GM18861 (cell line): ENCODE data around the gene ITPKB.

Source experiments
- ATAC-seq: cut with Tn5 transposase; IDR thresholded peaks from one replicate; pipeline ENCODE4 v1.9.1; 2021; ENCODE audit not compliant: unreplicated experiment

Gene ITPKB

GRCh38 chr1:226670073-226670472, 69.0 kb downstream of the ITPKB start:
- ATAC-seq: no peak

GRCh38 chr1:226668173-226668560, 70.9 kb downstream of the ITPKB start:
- no peak for ATAC-seq

GRCh38 chr1:226666692-226667091, 72.4 kb downstream of the ITPKB start:
- no peak for ATAC-seq

- no peak for ATAC-seq
Measured at GRCh38 chr1:226666164-226666506, 72.9 kb downstream of the ITPKB start.

- no peak for ATAC-seq
Measured at GRCh38 chr1:226665505-226666163, 73.4 kb downstream of the ITPKB start.

GRCh38 chr1:226664413-226665101, 74.5 kb downstream of the ITPKB start:
- ATAC-seq: no peak

- ATAC-seq: no peak
Measured at GRCh38 chr1:226663327-226663704, 75.8 kb downstream of the ITPKB start.

GRCh38 chr1:226662642-226663326, 76.3 kb downstream of the ITPKB start:
- ATAC-seq: peak; percentile 90

- ATAC-seq: no peak
Measured at GRCh38 chr1:226661965-226662364, 77.1 kb downstream of the ITPKB start.

- ATAC-seq: no peak
Measured at GRCh38 chr1:226661271-226661670, 77.8 kb downstream of the ITPKB start.

GRCh38 chr1:226660410-226661182, 78.5 kb downstream of the ITPKB start:
- no peak for ATAC-seq

- no peak for ATAC-seq
Measured at GRCh38 chr1:226659641-226660040, 79.4 kb downstream of the ITPKB start.

GRCh38 chr1:226659136-226659535, 79.9 kb downstream of the ITPKB start:
- ATAC-seq: no peak

- no peak for ATAC-seq
Measured at GRCh38 chr1:226658546-226659125, 80.4 kb downstream of the ITPKB start.

- no peak for ATAC-seq
Measured at GRCh38 chr1:226657895-226658545, 81.1 kb downstream of the ITPKB start.

GRCh38 chr1:226656601-226657277, 82.3 kb downstream of the ITPKB start:
- no peak for ATAC-seq

GRCh38 chr1:226656201-226656600, 82.9 kb downstream of the ITPKB start:
- ATAC-seq: no peak

- no peak for ATAC-seq
Measured at GRCh38 chr1:226655251-226656163, 83.6 kb downstream of the ITPKB start.

- ATAC-seq: no peak
Measured at GRCh38 chr1:226654668-226655055, 84.4 kb downstream of the ITPKB start.
